B cell (primary cell): ENCODE measurements around the gene ZEB1. TPM values are rescaled to one million over a fixed set of nuclear protein-coding genes. Genes with fewer than 3 reads are reported as not detected.

ENCODE experiments used
- ATAC-seq: fragments of 200-7000 bp; cut with Tn5 transposase; one replicate; pipeline ENCODE4 v1.10.0; 2021; ENCODE audit warnings: low read depth, mild to moderate bottlenecking, moderate number of reproducible peaks, moderate library complexity
- CTCF ChIA-PET: fragments of 350-600 bp; sonication (Branson Sonifier 250); formaldehyde crosslinking; loops from one replicate; lab custom pipeline; 2021; ENCODE audit warnings: antibody characterized with exemption, inconsistent platforms; lab: Charles Lee
- POLR2A ChIA-PET: fragments of 350-600 bp; sonication (Branson Sonifier 250); formaldehyde crosslinking; loops from one replicate; lab custom pipeline; 2021; ENCODE audit warnings: antibody characterized with exemption; lab: Charles Lee
- DNase-seq: peaks from one replicate; pipeline ENCODE4 v3.0.0; 2013
- H2AFZ ChIP-seq: 2 replicates; pipeline ENCODE4 v1.6.1; 2012; ENCODE audit warnings: mild to moderate bottlenecking, low read depth, low read length; ENCODE audit not compliant: insufficient read depth, poor library complexity, severe bottlenecking
- H3K27ac ChIP-seq, 2 donors: 1 replicate in 1 of 2; 2 replicates in 1 of 2; pipeline ENCODE4 v1.5.1; 2012 to 2013; ENCODE audit warnings: low read length in 2 of 2, mild to moderate bottlenecking in 2 of 2, moderate library complexity in 1 of 2
- H3K27me3 ChIP-seq, 4 experiments: fragments of 200-600 bp in 1 of 4; sonication (generic) in 1 of 4; replicated peaks in 1 of 4; 1 replicate in 2 of 4; 2 replicates in 2 of 4; pipeline versions ENCODE4 v1.6.1 to v1.7.0; 2013 to 2016; ENCODE audit warnings: low read length in 3 of 4, mild to moderate bottlenecking in 2 of 4, mixed read lengths in 1 of 4, moderate library complexity in 1 of 4; ENCODE audit not compliant: insufficient read depth in 4 of 4, control insufficient read depth in 3 of 4; ENCODE audit errors: control extremely low read depth in 1 of 4
- H3K36me3 ChIP-seq, 2 experiments: replicated peaks in 1 of 2; 1 replicate in 1 of 2; 2 replicates in 1 of 2; pipeline versions ENCODE4 v1.6.1 to v1.7.1; 2013; ENCODE audit warnings: low read length in 1 of 2; ENCODE audit not compliant: insufficient read depth in 2 of 2, control insufficient read depth in 1 of 2; ENCODE audit errors: control extremely low read depth in 1 of 2, extremely low read depth in 1 of 2
- H3K4me1 ChIP-seq, 2 donors: fragments of 200-600 bp in 1 of 2; sonication (generic) in 1 of 2; 1 replicate in 1 of 2; 2 replicates in 1 of 2; pipeline versions ENCODE4 v1.5.1 to v1.6.1; 2013 to 2017; ENCODE audit warnings: low read length in 2 of 2; ENCODE audit not compliant: control insufficient read depth in 2 of 2, insufficient read depth in 2 of 2
- H3K4me2 ChIP-seq: replicated peaks from 2 replicates; pipeline ENCODE3; 2012; ENCODE audit warnings: mild to moderate bottlenecking, low read depth, low read length; ENCODE audit not compliant: poor library complexity, severe bottlenecking
- H3K4me3 ChIP-seq, 5 experiments: fragments of 200-600 bp in 1 of 5; sonication (generic) in 1 of 5; 1 replicate in 3 of 5; 2 replicates in 2 of 5; pipeline versions ENCODE4 v1.5.1 to v1.7.0; 2011 to 2016; ENCODE audit warnings: low read length in 4 of 5, mild to moderate bottlenecking in 4 of 5, low read depth in 2 of 5, control low read depth in 1 of 5, moderate library complexity in 1 of 5; ENCODE audit not compliant: insufficient read depth in 1 of 5; ENCODE audit errors: control extremely low read depth in 1 of 5, extremely low read depth in 1 of 5
- H3K79me2 ChIP-seq: fragments of 200-600 bp; sonication (generic); one replicate; pipeline ENCODE4 v1.6.0; 2016; ENCODE audit warnings: low read length; ENCODE audit not compliant: control insufficient read depth, insufficient read depth
- H3K9ac ChIP-seq: fragments of 200-600 bp; sonication (generic); 2 replicates; pipeline ENCODE4 v1.6.1; 2017; ENCODE audit warnings: mild to moderate bottlenecking, low read length, moderate library complexity
- H3K9me3 ChIP-seq, 3 donors: one replicate each; pipeline versions ENCODE4 v1.6.1 to v1.7.1; 2013; ENCODE audit warnings: low read length in 2 of 3; ENCODE audit not compliant: control insufficient read depth in 2 of 3, insufficient read depth in 1 of 3; ENCODE audit errors: control extremely low read depth in 1 of 3
- H4K20me1 ChIP-seq: 2 replicates; pipeline ENCODE4 v1.6.0; 2012; ENCODE audit warnings: mild to moderate bottlenecking, low read length; ENCODE audit not compliant: insufficient read depth, control insufficient read depth, poor library complexity, severe bottlenecking
- H3K27ac Mint-ChIP-seq: one replicate; pipeline ENCODE4 v1.8.0; 2021; ENCODE audit warnings: mixed read lengths
- H3K27me3 Mint-ChIP-seq: one replicate; pipeline ENCODE4 v1.8.0; 2021; ENCODE audit warnings: mixed read lengths
- H3K4me1 Mint-ChIP-seq: one replicate; pipeline ENCODE4 v1.8.0; 2021; ENCODE audit warnings: mixed read lengths
- H3K4me3 Mint-ChIP-seq: one replicate; pipeline ENCODE4 v1.8.0; 2021; ENCODE audit warnings: mixed read lengths
- H3K9me3 Mint-ChIP-seq: one replicate; pipeline ENCODE4 v1.8.0; 2022; ENCODE audit warnings: mixed read lengths; ENCODE audit not compliant: insufficient read depth
- CTCF ChIP-seq: fragments of 200-600 bp; IDR thresholded peaks from one replicate; pipeline ENCODE4 v1.8.0; 2022; ENCODE audit warnings: antibody characterized with exemption, mild to moderate bottlenecking
- EZH2 ChIP-seq: IDR thresholded peaks from 2 replicates; pipeline ENCODE4 v1.6.1; 2012; ENCODE audit warnings: borderline replicate concordance, low read depth, mild to moderate bottlenecking, moderate library complexity, low read length; ENCODE audit not compliant: insufficient read depth, poor library complexity, severe bottlenecking
- WGBS: methylation state at CpG from one replicate; pipeline ENCODE4 v1.1.5; 2013; ENCODE audit warnings: missing lambda C conversion rate; ENCODE audit not compliant: insufficient coverage; 5-methylcytosine and 5-hydroxymethylcytosine counted together
- intact Hi-C: fragments of 100-400 bp; cut with micrococcal nuclease; formaldehyde crosslinking; loops from one replicate; pipeline ENCODE4 v1.10.0; 2022
- polyA plus RNA-seq: library from polyadenylated mRNA; depleted of rRNA; stranded (reverse); fragments of >200 nt; gene quantifications from 2 replicates; pipeline ENCODE4 v1.2.3, GENCODE V29; 2012
- total RNA-seq, 2 donors: library from RNA; stranded (reverse); fragments of 120-200 nt in 1 of 2; gene quantifications; 1 replicate in 1 of 2; 2 replicates in 1 of 2; pipeline versions ENCODE4 v1.2.3 to v1.2.4, GENCODE V29; 2013 to 2022

The ZEB1 gene
- total and polyA plus RNA-seq, 2 donors (not counting 1 experiment from before 2014, with no cell fraction given): 11.2 to 96.7 TPM

DNA sequence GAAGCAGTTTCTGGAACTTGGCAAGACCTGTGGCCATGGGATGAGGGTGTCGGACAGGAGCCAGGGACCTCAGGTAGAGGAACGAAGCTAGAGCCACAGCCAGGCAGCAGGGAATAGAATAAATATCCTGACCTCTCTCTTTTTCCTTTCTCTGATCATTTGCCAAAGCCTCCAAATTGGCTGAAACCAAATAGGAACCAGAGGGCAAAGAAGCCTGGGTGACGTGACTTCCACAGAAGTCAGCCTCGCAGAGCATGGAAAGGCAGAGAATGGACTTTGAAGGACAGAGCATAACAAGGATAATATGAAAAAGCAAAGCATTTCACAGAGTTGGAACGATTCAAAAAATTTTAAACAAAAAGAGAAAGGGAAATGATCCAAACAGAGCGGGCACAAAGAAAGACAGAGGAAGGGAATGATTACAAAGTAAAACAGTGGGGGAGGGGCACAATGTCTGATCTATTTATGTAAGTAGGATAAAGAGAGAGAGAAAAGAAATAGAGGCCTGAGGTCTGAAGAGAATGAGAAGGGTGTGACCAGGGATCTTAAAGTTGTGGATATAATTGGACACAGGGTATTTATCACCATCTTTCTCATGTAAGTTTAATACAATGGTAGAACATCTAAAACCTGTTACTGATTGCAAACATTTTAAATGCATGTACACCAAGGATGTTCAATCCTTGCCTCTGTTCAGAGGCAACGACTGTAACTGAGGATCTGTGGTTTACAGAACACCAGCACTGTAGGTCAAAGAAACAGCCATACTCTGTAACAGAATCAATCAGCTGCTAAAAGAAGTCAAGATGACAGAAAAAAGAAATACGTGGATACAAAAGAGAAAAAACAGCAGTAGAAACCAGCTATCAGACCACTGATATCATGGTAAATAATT, 4.5 kb upstream of the ZEB1 start:
- peaks cover 29% of the 10 kb centered on the region for H3K79me2 ChIP-seq
- H3K27me3 ChIP-seq: no peaks in the 10 kb centered on the region
- H3K4me2 ChIP-seq: no peak overlapping the region
- Mint-ChIP-seq H3K27me3 (no peaks in the 10 kb centered on the region), H3K4me3 (no peak overlapping the region), H3K27ac (no peak overlapping the region), H3K4me1 (peaks cover 13% of the 10 kb centered on the region), H3K9me3 (no peaks in the 10 kb centered on the region)
- H3K9ac ChIP-seq: no peak overlapping the region
- WGBS: 100% methylated on average over 6 of the region's 8 CpGs
- ChIA-PET POLR2A (no interaction called here), CTCF (no interaction called here)
- H3K27ac ChIP-seq: no peak overlapping the region
- H3K36me3 ChIP-seq: no peaks in the 10 kb centered on the region
- no peak for DNase-seq
- H3K9me3 ChIP-seq: no peaks in the 10 kb centered on the region
- no peak overlapping the region for H3K4me3 ChIP-seq
- intact Hi-C loops: loop anchor here (5.0 to 10.0 kb wide), 3 partner anchors 610 to 1133 kb away; partner anchors contain the start of gene CCDC7
- no peak overlapping the region for H2AFZ ChIP-seq
- TF ChIP-seq CTCF (no peak), EZH2 (no peak)
- H3K4me1 ChIP-seq: peaks cover 4 to 7% of the 10 kb centered on the region in 2 donors
- no peaks in the 10 kb centered on the region for H4K20me1 ChIP-seq
- ATAC-seq: no peak

GRCh38 chr10:31315453-31315852, 3.6 kb upstream of the ZEB1 start:
- intact Hi-C loops: loop anchor here (5.0 to 10.0 kb wide), 3 partner anchors 611 to 1132 kb away; partner anchors contain the start of gene CCDC7
- H3K9me3 ChIP-seq: no peaks in the 10 kb centered on the region
- no peak overlapping the region for H3K27ac ChIP-seq
- H3K4me2 ChIP-seq: no peak overlapping the region
- DNase-seq (no peak), ATAC-seq (no peak)
- TF ChIP-seq CTCF: no peak
- no peak for TF ChIP-seq EZH2
- H3K4me3 Mint-ChIP-seq: no peak overlapping the region
- no peaks in the 10 kb centered on the region for H3K27me3 Mint-ChIP-seq
- H3K36me3 ChIP-seq: no peaks in the 10 kb centered on the region
- peaks cover 14% of the 10 kb centered on the region for H3K4me1 Mint-ChIP-seq
- H3K4me3 ChIP-seq: no peak overlapping the region
- peaks cover 6% of the 10 kb centered on the region for H4K20me1 ChIP-seq
- WGBS: 92% methylated on average over 1 of the region's 4 CpGs
- ChIA-PET POLR2A (no interaction called here), CTCF (no interaction called here)
- no peak overlapping the region for H3K9ac ChIP-seq
- H2AFZ ChIP-seq: no peak overlapping the region
- H3K4me1 ChIP-seq: peaks cover 4 to 7% of the 10 kb centered on the region in 2 donors
- peaks cover 30% of the 10 kb centered on the region for H3K79me2 ChIP-seq
- no peaks in the 10 kb centered on the region for H3K27me3 ChIP-seq
- H3K9me3 Mint-ChIP-seq: no peaks in the 10 kb centered on the region
- no peak overlapping the region for H3K27ac Mint-ChIP-seq
